Measurements from ENCODE around the gene BEST3. TPM values are rescaled to one million over a fixed set of nuclear protein-coding genes. Genes with fewer than 3 reads are reported as not detected.

BEST3 gene
- total RNA-seq, 1 donor from 2014 or later = 0.77 TPM

DNA sequence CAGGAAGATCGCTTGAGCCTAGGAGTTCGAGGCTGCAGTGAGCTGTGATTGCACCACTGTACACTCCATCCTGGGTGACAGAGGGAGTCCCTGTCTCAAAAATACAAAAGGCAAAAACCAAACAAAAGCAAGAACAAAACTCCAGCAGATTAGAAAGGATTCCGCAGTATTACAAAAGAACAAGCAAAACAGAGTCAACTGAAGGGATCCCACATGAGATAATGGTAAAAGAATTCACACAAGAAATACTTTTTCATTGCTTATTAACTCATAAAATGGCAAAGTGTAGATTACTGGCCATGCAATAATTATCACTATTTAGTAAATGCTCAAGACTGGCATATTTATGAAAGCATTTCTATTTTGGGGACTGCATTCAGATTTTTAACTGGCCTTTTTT, 35.4 kb downstream of the BEST3 start:
- H3K9me3 Mint-ChIP-seq = no peaks in the 10 kb centered on the region
- no peak overlapping the region for H3K4me3 Mint-ChIP-seq
- no peak for DNase-seq (ENCODE audit: extremely low spot score, unreplicated experiment)
- H3K4me1 Mint-ChIP-seq (ENCODE audit: unreplicated experiment) = peaks cover 7% of the 10 kb centered on the region
- no peaks in the 10 kb centered on the region for H3K36me3 Mint-ChIP-seq
- TF ChIP-seq, protein P1, sequence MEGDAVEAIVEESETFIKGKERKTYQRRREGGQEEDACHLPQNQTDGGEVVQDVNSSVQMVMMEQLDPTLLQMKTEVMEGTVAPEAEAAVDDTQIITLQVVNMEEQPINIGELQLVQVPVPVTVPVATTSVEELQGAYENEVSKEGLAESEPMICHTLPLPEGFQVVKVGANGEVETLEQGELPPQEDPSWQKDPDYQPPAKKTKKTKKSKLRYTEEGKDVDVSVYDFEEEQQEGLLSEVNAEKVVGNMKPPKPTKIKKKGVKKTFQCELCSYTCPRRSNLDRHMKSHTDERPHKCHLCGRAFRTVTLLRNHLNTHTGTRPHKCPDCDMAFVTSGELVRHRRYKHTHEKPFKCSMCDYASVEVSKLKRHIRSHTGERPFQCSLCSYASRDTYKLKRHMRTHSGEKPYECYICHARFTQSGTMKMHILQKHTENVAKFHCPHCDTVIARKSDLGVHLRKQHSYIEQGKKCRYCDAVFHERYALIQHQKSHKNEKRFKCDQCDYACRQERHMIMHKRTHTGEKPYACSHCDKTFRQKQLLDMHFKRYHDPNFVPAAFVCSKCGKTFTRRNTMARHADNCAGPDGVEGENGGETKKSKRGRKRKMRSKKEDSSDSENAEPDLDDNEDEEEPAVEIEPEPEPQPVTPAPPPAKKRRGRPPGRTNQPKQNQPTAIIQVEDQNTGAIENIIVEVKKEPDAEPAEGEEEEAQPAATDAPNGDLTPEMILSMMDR (conservative IDR thresholded peaks at IDR 0.05) = no peak
- H3K27ac Mint-ChIP-seq = no peak overlapping the region
- H3K27me3 Mint-ChIP-seq = no peaks in the 10 kb centered on the region

DNA sequence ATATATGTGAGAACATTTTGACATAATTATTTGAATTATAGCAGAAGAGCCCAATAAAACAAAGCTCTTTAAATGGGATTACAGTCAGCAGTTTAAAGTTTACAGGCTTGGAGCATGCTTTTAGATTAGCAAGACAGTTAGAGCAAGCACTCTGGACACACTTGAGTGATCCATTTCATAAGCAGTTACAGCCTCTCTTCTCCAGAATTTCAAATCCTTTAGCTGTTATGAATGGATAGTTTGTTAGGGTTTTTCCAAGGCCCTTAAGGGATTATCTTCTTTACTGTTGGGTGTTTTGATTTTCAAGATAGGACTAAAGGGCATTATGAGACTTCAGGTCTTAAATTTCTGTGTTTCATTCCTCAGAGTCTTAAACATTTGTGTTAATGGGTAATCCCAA, 36.3 kb downstream of the BEST3 start:
- H3K4me1 Mint-ChIP-seq (ENCODE audit: unreplicated experiment) = peaks cover 8% of the 10 kb centered on the region
- TF ChIP-seq, protein P1 (conservative IDR thresholded peaks at IDR 0.05) = no peak
- no peaks in the 10 kb centered on the region for H3K9me3 Mint-ChIP-seq
- no peak for DNase-seq (ENCODE audit: extremely low spot score, unreplicated experiment)
- no peaks in the 10 kb centered on the region for H3K36me3 Mint-ChIP-seq
- H3K4me3 Mint-ChIP-seq = no peak overlapping the region
- H3K27me3 Mint-ChIP-seq = no peaks in the 10 kb centered on the region
- no peak overlapping the region for H3K27ac Mint-ChIP-seq

DNA sequence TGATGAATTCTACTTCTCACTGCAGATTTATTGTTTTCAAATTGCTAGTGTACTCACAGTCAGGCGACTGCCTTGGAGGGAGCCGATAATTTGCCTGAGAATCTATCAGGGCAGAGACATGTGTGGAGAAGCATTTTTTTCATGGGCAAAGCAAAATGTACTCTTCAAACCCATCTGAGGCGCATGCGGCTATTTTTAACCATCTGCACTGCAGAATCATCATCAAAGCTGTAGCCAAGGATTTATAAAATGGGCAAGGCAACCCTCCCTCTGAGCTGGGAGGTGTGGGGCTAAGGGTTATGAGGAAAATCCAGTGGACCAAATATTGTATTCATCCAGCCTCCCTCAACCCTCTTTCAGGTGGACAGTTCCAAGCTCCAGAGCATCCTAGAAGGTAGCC, 37.7 kb downstream of the BEST3 start:
- H3K4me1 Mint-ChIP-seq (ENCODE audit: unreplicated experiment) = peaks cover 13% of the 10 kb centered on the region
- no peak overlapping the region for H3K4me3 Mint-ChIP-seq
- TF ChIP-seq, protein P1 (conservative IDR thresholded peaks at IDR 0.05) = no peak
- H3K36me3 Mint-ChIP-seq = no peaks in the 10 kb centered on the region
- no peak overlapping the region for H3K27ac Mint-ChIP-seq
- no peaks in the 10 kb centered on the region for H3K27me3 Mint-ChIP-seq
- no peak for DNase-seq (ENCODE audit: extremely low spot score, unreplicated experiment)
- H3K9me3 Mint-ChIP-seq = no peaks in the 10 kb centered on the region

DNA sequence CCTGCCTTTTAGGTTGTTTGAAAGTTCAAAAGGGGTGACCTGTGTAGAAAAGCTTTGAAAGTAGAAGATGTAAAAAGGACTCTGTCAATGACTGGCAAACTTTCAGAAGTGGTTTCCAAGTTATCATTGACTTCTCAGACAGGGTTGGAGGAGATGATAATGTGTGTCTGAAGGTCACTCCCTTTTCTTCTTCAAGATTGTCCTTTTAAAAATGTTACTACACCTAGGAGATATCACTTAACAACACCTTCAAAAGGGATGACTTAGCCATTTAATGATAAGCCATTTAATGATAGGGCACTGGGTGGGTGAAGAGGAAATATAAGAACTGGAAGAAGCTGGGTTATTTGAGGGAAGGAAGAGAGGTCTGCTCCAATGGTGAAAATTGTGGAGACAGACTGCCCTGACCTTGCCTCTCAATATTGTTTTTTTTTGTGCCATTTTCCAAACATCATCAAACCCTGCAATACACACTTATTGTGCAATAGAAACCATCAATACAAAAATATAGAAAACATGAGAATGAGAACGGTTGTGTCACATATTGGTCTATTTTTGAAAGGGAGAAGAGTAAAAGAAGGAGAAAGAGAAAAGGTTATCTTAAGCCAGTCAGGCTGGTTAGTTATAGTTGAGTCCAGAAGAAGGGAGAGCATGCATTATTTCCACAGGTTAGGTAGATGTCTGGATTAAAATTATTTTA, 38.8 kb downstream of the BEST3 start:
- Mint-ChIP-seq H3K27ac (no peak overlapping the region), H3K4me3 (no peak overlapping the region), H3K9me3 (no peaks in the 10 kb centered on the region), H3K36me3 (no peaks in the 10 kb centered on the region), H3K27me3 (no peaks in the 10 kb centered on the region), H3K4me1 (ENCODE audit: unreplicated experiment) (peaks cover 13% of the 10 kb centered on the region)
- DNase-seq (ENCODE audit: extremely low spot score, unreplicated experiment) = no peak
- TF ChIP-seq, protein P1 (conservative IDR thresholded peaks at IDR 0.05) = no peak

DNA sequence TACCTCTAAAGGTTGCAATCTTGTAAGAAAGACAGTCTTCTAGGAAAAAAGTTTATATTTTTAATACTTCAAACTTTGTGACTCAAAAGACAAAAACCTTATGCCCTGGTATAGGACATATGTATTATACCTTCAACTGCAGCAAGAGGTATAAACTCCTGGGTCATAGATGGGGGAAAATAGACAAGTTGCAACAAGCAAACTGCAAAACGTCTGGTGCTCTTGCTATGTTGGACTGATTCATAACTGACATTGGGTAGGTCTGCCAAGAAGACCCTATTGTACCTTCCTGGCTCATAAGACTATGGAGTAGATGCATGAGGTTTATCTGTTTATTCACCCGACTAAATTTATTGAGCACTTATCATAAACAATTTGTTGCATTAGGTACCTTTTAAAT, 40.9 kb downstream of the BEST3 start:
- Mint-ChIP-seq H3K9me3 (no peaks in the 10 kb centered on the region), H3K4me1 (ENCODE audit: unreplicated experiment) (peaks cover 11% of the 10 kb centered on the region), H3K27me3 (no peaks in the 10 kb centered on the region), H3K27ac (no peak overlapping the region), H3K4me3 (no peak overlapping the region), H3K36me3 (no peaks in the 10 kb centered on the region)
- DNase-seq (ENCODE audit: extremely low spot score, unreplicated experiment) = no peak
- TF ChIP-seq, protein P1 (conservative IDR thresholded peaks at IDR 0.05) = no peak
